A549 (cell line): Measurements from ENCODE around the gene MAN1C1. TPM values are rescaled to one million over a fixed set of nuclear protein-coding genes. Genes with fewer than 3 reads are reported as not detected.
"Not testable (repeated sequence)": the region's sequence is repeated elsewhere in the genome, so short reads cannot be mapped to it uniquely, and the experiment has no call there.

ENCODE experiments used
- ATAC-seq, 2 experiments: fragments of 200-7000 bp in 1 of 2; fragments of >200 bp in 1 of 2; cut with Nextera tagmentation in 1 of 2; cut with Tn5 transposase in 1 of 2; 3 replicates each; pipeline versions ENCODE4 v1.8.0 to v1.9.1; 2018 to 2020; ENCODE audit warnings: mild to moderate bottlenecking in 1 of 2, moderate library complexity in 1 of 2
- CTCF ChIA-PET: fragments of 300-600 bp; sonication (Branson Sonifier 250); formaldehyde crosslinking; extraction: SDS; loops from one replicate; lab custom pipeline; 2021; ENCODE audit warnings: antibody characterized with exemption, inconsistent platforms; lab: Yijun Ruan, JAX
- POLR2A ChIA-PET: fragments of 350-600 bp; formaldehyde crosslinking; extraction: SDS; loops from one replicate; lab custom pipeline; 2021; ENCODE audit warnings: antibody characterized with exemption, inconsistent platforms; lab: Yijun Ruan, JAX
- DNase-seq, 2 experiments: peaks; one replicate each; pipeline versions ENCODE4 v3.0.0 to v3.0.0-alpha.2; 2011 to 2016; ENCODE audit warnings: low read depth in 1 of 2, low spot score in 1 of 2
- FAIRE-seq: peaks from 2 replicates; lab custom pipeline; 2011; peaks lifted over from hg19 to GRCh38; lab: Jason Lieb, UNC
- H3K27ac ChIP-seq, 2 experiments: fragments of >200 bp; sonication (Bioruptor Twin); formaldehyde crosslinking; 3 replicates each; pipeline ENCODE4 v1.5.1; 2016 to 2017
- H3K4me1 ChIP-seq: fragments of >200 bp; sonication (Bioruptor Twin); formaldehyde crosslinking; 3 replicates; pipeline ENCODE4 v1.6.1; 2016
- H3K4me2 ChIP-seq: fragments of >200 bp; sonication (Bioruptor Twin); formaldehyde crosslinking; 3 replicates; pipeline ENCODE4 v1.6.1; 2016
- H3K4me3 ChIP-seq: fragments of >200 bp; sonication (Bioruptor Twin); formaldehyde crosslinking; 3 replicates; pipeline ENCODE4 v1.5.1; 2016
- H3K9me3 ChIP-seq: fragments of >200 bp; sonication (Bioruptor Twin); formaldehyde crosslinking; 3 replicates; pipeline ENCODE4 v1.6.1; 2016
- CBX2 ChIP-seq: fragments of 200-600 bp; sonication (generic); IDR thresholded peaks from 2 replicates; pipeline ENCODE4 v1.6.1; 2016; ENCODE audit warnings: low read depth, mild to moderate bottlenecking, borderline replicate concordance
- FOSL2 ChIP-seq, 2 experiments: fragments of 450-650 bp in 1 of 2; fragments of >200 bp in 1 of 2; sonication (Bioruptor Twin) in 1 of 2; formaldehyde crosslinking; IDR thresholded peaks; 2 replicates each; pipeline versions ENCODE4 v1.5.0 to v1.6.1; 2016 to 2020; ENCODE audit warnings: mild to moderate bottlenecking in 1 of 2, moderate library complexity in 1 of 2
- FOXS1 ChIP-seq: fragments of 250-450 bp; sonication (Bioruptor Pico); IDR thresholded peaks from 2 replicates; pipeline ENCODE4 v1.5.0; 2020; ENCODE audit warnings: mild to moderate bottlenecking, moderate library complexity
- HOXB13 ChIP-seq: fragments of 250-450 bp; sonication (Bioruptor Pico); IDR thresholded peaks from 2 replicates; pipeline ENCODE4 v1.5.0; 2020; ENCODE audit warnings: low read depth, mild to moderate bottlenecking, moderate library complexity
- KDM5A ChIP-seq: fragments of 200-600 bp; sonication (generic); IDR thresholded peaks from 2 replicates; pipeline ENCODE4 v1.6.1; 2016; ENCODE audit warnings: antibody characterized with exemption, mild to moderate bottlenecking
- MAFK ChIP-seq: fragments of 450-650 bp; IDR thresholded peaks from 2 replicates; pipeline ENCODE4 v1.6.1; 2014; ENCODE audit not compliant: partially characterized antibody
- MYC ChIP-seq: IDR thresholded peaks from 2 replicates; pipeline ENCODE4 v1.6.1; 2012; ENCODE audit warnings: mild to moderate bottlenecking, inconsistent platforms, low read length, improper control_type of control experiment, borderline replicate concordance
- NPAS2 ChIP-seq: fragments of 250-450 bp; sonication (Bioruptor Pico); IDR thresholded peaks from 2 replicates; pipeline ENCODE4 v1.8.0; 2022; ENCODE audit warnings: mild to moderate bottlenecking, moderate library complexity, borderline replicate concordance
- POLR2A ChIP-seq: IDR thresholded peaks from 2 replicates; pipeline ENCODE4 v1.6.1; 2012; ENCODE audit warnings: mild to moderate bottlenecking, low read length
- RAD21 ChIP-seq, 2 experiments: fragments of >200 bp in 1 of 2; sonication (Bioruptor Twin) in 1 of 2; formaldehyde crosslinking in 1 of 2; IDR thresholded peaks in 1 of 2; conservative IDR thresholded peaks in 1 of 2; 2 replicates in 1 of 2; 3 replicates in 1 of 2; pipeline ENCODE4 v1.6.1; 2012 to 2018; ENCODE audit warnings: inconsistent platforms in 1 of 2
- RFX5 ChIP-seq: fragments of 450-650 bp; IDR thresholded peaks from 2 replicates; pipeline ENCODE4 v1.7.1; 2014; ENCODE audit warnings: antibody characterized with exemption, mild to moderate bottlenecking, moderate library complexity
- SMC3 ChIP-seq: fragments of >200 bp; sonication (Bioruptor Twin); formaldehyde crosslinking; IDR thresholded peaks from 3 replicates; pipeline ENCODE4 v1.6.1; 2018; ENCODE audit warnings: inconsistent platforms
- SREBF2 ChIP-seq: fragments of 450-650 bp; IDR thresholded peaks from 2 replicates; pipeline ENCODE4 v1.6.1; 2014; ENCODE audit warnings: mild to moderate bottlenecking, moderate library complexity
- ZC3H11A ChIP-seq: fragments of 450-650 bp; IDR thresholded peaks from 2 replicates; pipeline ENCODE4 v1.6.1; 2014; ENCODE audit warnings: antibody characterized with exemption, mild to moderate bottlenecking
- ZFP36 ChIP-seq: fragments of 450-650 bp; IDR thresholded peaks from 2 replicates; pipeline ENCODE4 v1.6.1; 2014; ENCODE audit warnings: borderline replicate concordance; ENCODE audit not compliant: partially characterized antibody
- ZNF302 ChIP-seq: fragments of 250-450 bp; sonication (Bioruptor Pico); IDR thresholded peaks from 2 replicates; pipeline ENCODE4 v1.9.0; 2021; ENCODE audit warnings: inconsistent platforms, mild to moderate bottlenecking, moderate library complexity
- WGBS: methylation state at CpG from one replicate; pipeline ENCODE4 v1.1.6; 2017; ENCODE audit errors: missing lambda C conversion rate; 5-methylcytosine and 5-hydroxymethylcytosine counted together
- polyA plus RNA-seq, 4 experiments: library from polyadenylated mRNA; depleted of rRNA in 3 of 4; stranded (reverse); fragments of >200 nt; fragmentation: RNase III in 1 of 4; extraction: RNeasy Plus Mini Kit Qiagen cat#74134 plus additional on column Dnase treatment in 1 of 4; gene quantifications; 2 replicates in 3 of 4; 3 replicates in 1 of 4; pipeline ENCODE4 v1.2.3, GENCODE V29; 2011 to 2017
- TF ChIP-seq, protein P1 (sequence below): fragments of >200 bp; sonication (Bioruptor Twin); formaldehyde crosslinking; IDR thresholded peaks from 2 replicates; pipeline ENCODE4 v1.6.1; 2016
- TF ChIP-seq, protein P2 (sequence below): fragments of 250-450 bp; sonication (Bioruptor Pico); IDR thresholded peaks from 2 replicates; pipeline ENCODE4 v1.5.0; 2020; ENCODE audit warnings: low read depth, mild to moderate bottlenecking, moderate library complexity
- TF ChIP-seq, protein P3 (sequence below): IDR thresholded peaks from 2 replicates; pipeline ENCODE4 v1.6.1; 2012
- TF ChIP-seq, protein P4 (sequence below): fragments of >200 bp; sonication (Bioruptor Twin); formaldehyde crosslinking; IDR thresholded peaks from 3 replicates; pipeline ENCODE4 v1.6.1; 2016
- TF ChIP-seq, protein P5 (sequence below): fragments of 450-650 bp; IDR thresholded peaks from 2 replicates; pipeline ENCODE4 v1.6.1; 2014; ENCODE audit warnings: antibody characterized with exemption

The MAN1C1 gene
- polyA plus RNA-seq, 2 of the 4 experiments (the other 2 are of a cell fraction) = 0.22 to 0.27 TPM

DNA sequence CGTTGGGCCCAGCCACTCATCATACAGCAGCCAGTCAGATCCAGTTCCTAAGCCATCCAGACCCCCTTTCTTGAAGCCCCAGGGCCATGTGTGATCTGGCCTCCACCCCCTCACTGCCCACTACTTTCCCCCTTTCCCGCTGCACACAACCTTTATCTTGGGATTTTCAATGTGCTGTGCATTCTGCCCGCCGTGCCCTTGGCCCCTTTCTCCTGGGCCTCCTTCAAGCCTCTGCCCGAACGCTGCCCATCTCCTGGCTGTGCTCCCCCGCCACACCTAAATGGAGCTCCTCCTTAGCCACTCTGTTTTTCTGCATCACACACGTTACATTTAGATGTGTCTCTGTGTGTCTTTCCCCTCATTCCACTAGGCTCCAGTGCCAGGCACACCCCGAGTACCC lies 116.7 kb downstream of the MAN1C1 start:
- no peak for TF ChIP-seq ZNF302
- TF ChIP-seq, protein P1, sequence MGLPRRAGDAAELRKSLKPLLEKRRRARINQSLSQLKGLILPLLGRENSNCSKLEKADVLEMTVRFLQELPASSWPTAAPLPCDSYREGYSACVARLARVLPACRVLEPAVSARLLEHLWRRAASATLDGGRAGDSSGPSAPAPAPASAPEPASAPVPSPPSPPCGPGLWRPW = no peak
- TF ChIP-seq FOXS1 (CRISPR knock-in tag) = no peak
- no peak for TF ChIP-seq FOSL2 (IDR thresholded peaks at IDR 0.05)
- TF ChIP-seq FOSL2 (CRISPR knock-in tag; IDR thresholded peaks at IDR 0.05) = no peak
- TF ChIP-seq RAD21 (conservative IDR thresholded peaks at IDR 0.05 in 1 of 2, IDR thresholded peaks at IDR 0.05 in 1 of 2) = no peak
- no peak for TF ChIP-seq ZFP36
- TF ChIP-seq SREBF2 = no peak
- no peak for TF ChIP-seq ZC3H11A
- TF ChIP-seq MAFK = no peak
- TF ChIP-seq RFX5 = no peak
- no peak for TF ChIP-seq KDM5A
- TF ChIP-seq, all 56 proteins: peak for 0
- Histone ChIP-seq H3K4me3 (no peak overlapping the region), H3K4me2 (no peak overlapping the region), H3K27ac (no peak overlapping the region), H3K9me3 (no peaks in the 10 kb centered on the region), H3K4me1 (no peaks in the 10 kb centered on the region)
- 74% methylated on average over 9 of the region's 9 CpGs for WGBS
- FAIRE-seq = no peak
- POLR2A ChIA-PET = no interaction called here
- DNase-seq = no peak
- CTCF ChIA-PET = no interaction called here
- ATAC-seq = no peak

DNA sequence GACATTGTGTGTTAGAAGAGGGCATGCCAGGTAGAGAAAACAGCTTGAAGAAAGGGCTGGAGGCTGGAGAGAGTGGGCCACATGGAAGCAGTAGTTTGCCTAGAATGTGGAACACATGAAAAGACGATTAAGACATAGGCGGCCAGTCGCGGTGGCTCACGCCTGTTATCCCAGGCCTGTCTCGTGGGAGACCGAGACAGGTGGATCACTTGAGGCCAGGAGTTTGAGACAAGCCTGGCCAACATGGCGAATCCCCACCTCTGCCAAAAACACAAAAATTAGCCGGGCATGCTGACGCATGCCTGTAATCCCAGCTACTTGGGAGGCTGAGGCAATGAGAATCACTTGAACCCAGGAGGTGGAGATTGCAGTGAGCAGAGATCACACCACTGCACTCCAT lies 118.4 kb downstream of the MAN1C1 start:
- DNase-seq, ATAC-seq, POLR2A ChIA-PET, H3K9me3 ChIP-seq, H3K4me1 ChIP-seq, FAIRE-seq, H3K4me3 ChIP-seq, H3K27ac ChIP-seq, H3K4me2 ChIP-seq: not testable (repeated sequence)
- CTCF ChIA-PET = interaction anchor here (1.0 to 1.3 kb wide), 3 partner anchors 9 to 162 kb away, joined by 3 read pairs; no protein-coding TSS in a partner anchor
- WGBS = 75% methylated on average over 10 of the region's 10 CpGs

DNA sequence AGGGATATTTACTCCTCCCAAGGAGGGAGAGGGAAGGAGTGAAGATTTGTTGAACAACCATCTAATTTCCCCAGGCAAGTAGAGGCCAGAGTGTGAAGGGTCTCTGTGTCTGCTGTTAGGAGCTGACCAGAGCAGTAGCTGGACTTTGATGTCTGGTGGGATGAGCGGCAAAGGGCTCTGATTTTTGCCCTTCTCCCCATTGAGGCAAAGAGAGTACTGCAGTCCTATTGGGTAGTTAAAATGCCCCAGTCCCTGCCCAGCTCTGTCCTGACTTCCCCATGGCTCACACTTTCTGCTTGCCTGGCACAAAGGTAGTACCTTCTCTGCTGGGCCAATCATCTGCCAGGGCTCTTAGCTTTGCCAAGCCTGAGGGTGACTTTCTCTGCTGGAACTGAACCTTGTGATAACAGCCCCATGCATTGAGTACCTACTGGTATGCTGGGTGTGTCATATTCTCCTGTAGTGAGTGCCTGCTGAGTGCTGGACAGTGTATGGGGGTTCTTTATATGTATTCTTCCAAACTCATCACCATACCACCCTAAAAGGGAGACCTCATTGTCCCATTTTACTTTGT lies 119.5 kb downstream of the MAN1C1 start:
- ChIA-PET CTCF (interaction anchor here (1.3 kb wide), 1 partner anchor 10 kb away, joined by 3 read pairs; no protein-coding TSS in a partner anchor), POLR2A (no interaction called here)
- WGBS = 69% methylated on average over 1 of the region's 1 CpG
- no peak for FAIRE-seq
- Histone ChIP-seq H3K9me3 (no peaks in the 10 kb centered on the region), H3K4me1 (no peaks in the 10 kb centered on the region), H3K27ac (no peak overlapping the region), H3K4me2 (no peak overlapping the region), H3K4me3 (no peak overlapping the region)
- TF ChIP-seq, protein P2, sequence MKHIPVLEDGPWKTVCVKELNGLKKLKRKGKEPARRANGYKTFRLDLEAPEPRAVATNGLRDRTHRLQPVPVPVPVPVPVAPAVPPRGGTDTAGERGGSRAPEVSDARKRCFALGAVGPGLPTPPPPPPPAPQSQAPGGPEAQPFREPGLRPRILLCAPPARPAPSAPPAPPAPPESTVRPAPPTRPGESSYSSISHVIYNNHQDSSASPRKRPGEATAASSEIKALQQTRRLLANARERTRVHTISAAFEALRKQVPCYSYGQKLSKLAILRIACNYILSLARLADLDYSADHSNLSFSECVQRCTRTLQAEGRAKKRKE (CRISPR knock-in tag) = no peak
- TF ChIP-seq, protein P3, sequence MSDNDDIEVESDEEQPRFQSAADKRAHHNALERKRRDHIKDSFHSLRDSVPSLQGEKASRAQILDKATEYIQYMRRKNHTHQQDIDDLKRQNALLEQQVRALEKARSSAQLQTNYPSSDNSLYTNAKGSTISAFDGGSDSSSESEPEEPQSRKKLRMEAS = no peak
- TF ChIP-seq FOXS1 (CRISPR knock-in tag) (no peak), HOXB13 (CRISPR knock-in tag) (no peak), FOSL2 (IDR thresholded peaks at IDR 0.05) (no peak), FOSL2 (CRISPR knock-in tag; IDR thresholded peaks at IDR 0.05) (no peak), ZFP36 (no peak)
- TF ChIP-seq, protein P4, sequence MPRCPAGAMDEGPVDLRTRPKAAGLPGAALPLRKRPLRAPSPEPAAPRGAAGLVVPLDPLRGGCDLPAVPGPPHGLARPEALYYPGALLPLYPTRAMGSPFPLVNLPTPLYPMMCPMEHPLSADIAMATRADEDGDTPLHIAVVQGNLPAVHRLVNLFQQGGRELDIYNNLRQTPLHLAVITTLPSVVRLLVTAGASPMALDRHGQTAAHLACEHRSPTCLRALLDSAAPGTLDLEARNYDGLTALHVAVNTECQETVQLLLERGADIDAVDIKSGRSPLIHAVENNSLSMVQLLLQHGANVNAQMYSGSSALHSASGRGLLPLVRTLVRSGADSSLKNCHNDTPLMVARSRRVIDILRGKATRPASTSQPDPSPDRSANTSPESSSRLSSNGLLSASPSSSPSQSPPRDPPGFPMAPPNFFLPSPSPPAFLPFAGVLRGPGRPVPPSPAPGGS = no peak
- DNase-seq = no peak
- ATAC-seq = no peak

DNA sequence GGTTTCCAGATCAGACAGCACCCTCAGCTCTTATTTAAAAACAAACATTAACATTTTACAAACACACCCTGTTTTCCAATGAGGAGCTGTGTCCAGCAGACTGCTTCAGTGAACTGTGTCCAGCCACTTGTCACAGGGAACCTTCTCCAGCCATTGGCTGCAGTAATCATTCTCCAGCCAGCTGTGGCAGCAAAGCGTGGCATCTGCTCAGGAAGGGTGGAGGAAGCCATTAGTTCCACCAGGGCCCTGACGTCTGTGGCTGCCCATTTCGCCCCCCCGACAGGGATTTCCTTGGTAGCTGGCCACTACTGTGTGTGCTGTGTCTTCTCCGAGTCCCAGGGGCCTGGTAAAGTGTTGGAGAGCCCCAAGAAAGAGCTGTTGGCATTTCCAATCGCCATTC lies 120.5 kb downstream of the MAN1C1 start:
- Histone ChIP-seq H3K4me3 (no peak overlapping the region), H3K27ac (no peak overlapping the region), H3K4me1 (no peaks in the 10 kb centered on the region), H3K4me2 (no peak overlapping the region), H3K9me3 (no peaks in the 10 kb centered on the region)
- TF ChIP-seq MYC (no peak), CBX2 (no peak), FOSL2 (IDR thresholded peaks at IDR 0.05) (no peak), FOSL2 (CRISPR knock-in tag; IDR thresholded peaks at IDR 0.05) (no peak), NPAS2 (no peak), SMC3 (no peak), POLR2A (no peak)
- TF ChIP-seq, protein P4 = no peak
- TF ChIP-seq, protein P5, sequence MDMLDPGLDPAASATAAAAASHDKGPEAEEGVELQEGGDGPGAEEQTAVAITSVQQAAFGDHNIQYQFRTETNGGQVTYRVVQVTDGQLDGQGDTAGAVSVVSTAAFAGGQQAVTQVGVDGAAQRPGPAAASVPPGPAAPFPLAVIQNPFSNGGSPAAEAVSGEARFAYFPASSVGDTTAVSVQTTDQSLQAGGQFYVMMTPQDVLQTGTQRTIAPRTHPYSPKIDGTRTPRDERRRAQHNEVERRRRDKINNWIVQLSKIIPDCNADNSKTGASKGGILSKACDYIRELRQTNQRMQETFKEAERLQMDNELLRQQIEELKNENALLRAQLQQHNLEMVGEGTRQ = no peak
- CTCF ChIA-PET = interaction anchor here (1.0 to 1.3 kb wide), 2 partner anchors 11 kb away, joined by 3 read pairs; no protein-coding TSS in a partner anchor
- POLR2A ChIA-PET = no interaction called here
- 27% methylated on average over 5 of the region's 6 CpGs for WGBS
- FAIRE-seq (no peak), ATAC-seq (no peak), DNase-seq (no peak)
